H1 (cell line): ENCODE data around the gene ACADSB. TPM values are rescaled to one million over a fixed set of nuclear protein-coding genes. Genes with fewer than 3 reads are reported as not detected.

Experiments
- BCL11A ChIP-seq, 2 experiments: IDR thresholded peaks; one replicate each; pipeline ENCODE4 v1.6.1; 2011; ENCODE audit warnings: low read depth in 2 of 2, low read length in 2 of 2, mild to moderate bottlenecking in 2 of 2
- CHD2 ChIP-seq: IDR thresholded peaks from 2 replicates; pipeline ENCODE4 v1.6.1; 2012; ENCODE audit warnings: low read length, improper control_type of control experiment
- GABPA ChIP-seq: IDR thresholded peaks from 2 replicates; pipeline ENCODE4 v1.6.1; 2011; ENCODE audit warnings: mild to moderate bottlenecking, low read length, moderate library complexity, borderline replicate concordance; ENCODE audit not compliant: insufficient read depth
- HDAC6 ChIP-seq: IDR thresholded peaks from one replicate; pipeline ENCODE4 v1.7.1; 2012; ENCODE audit warnings: low read depth, mild to moderate bottlenecking, inconsistent platforms, low read length, moderate library complexity
- JUND ChIP-seq: IDR thresholded peaks from 2 replicates; pipeline ENCODE4 v1.6.1; 2011; ENCODE audit warnings: mild to moderate bottlenecking, improper control_type of control experiment, low read length
- NANOG ChIP-seq: IDR thresholded peaks from 2 replicates; pipeline ENCODE4 v1.6.1; 2011; ENCODE audit warnings: low read length, low read depth, mild to moderate bottlenecking, inconsistent platforms; ENCODE audit not compliant: insufficient read depth, poor library complexity, severe bottlenecking
- SP4 ChIP-seq: IDR thresholded peaks from 2 replicates; pipeline ENCODE4 v1.6.1; 2012; ENCODE audit warnings: low read length, inconsistent platforms
- TEAD4 ChIP-seq: IDR thresholded peaks from 2 replicates; pipeline ENCODE4 v1.6.1; 2012; ENCODE audit warnings: low read depth, low read length, inconsistent platforms, mixed read lengths
- polyA plus RNA-seq, 7 experiments: library from polyadenylated mRNA; depleted of rRNA in 3 of 7; stranded (reverse) in 5 of 7; unstranded in 2 of 7; fragments of >200 nt in 5 of 7; fragments of 200-250 nt in 2 of 7; gene quantifications; 1 replicate in 5 of 7; 2 replicates in 1 of 7; 4 replicates in 1 of 7; pipeline versions ENCODE4 v1.2.1 to v1.2.3, GENCODE V29; 2011 to 2013; ENCODE audit warnings: missing spikeins in 2 of 7, mixed read lengths in 2 of 7
- total RNA-seq: library from RNA; stranded (reverse); fragmentation: NEBNext Ultra II Directional; extraction: Animal tissue kit (Norgen Biotek cat#: 25700); gene quantifications from 2 replicates; pipeline ENCODE4 v1.2.1, GENCODE V29; 2021
- TF ChIP-seq, protein P1 (sequence below): fragments of 300-600 bp; sonication (generic); IDR thresholded peaks from 2 replicates; pipeline ENCODE4 v1.7.1; 2012; ENCODE audit warnings: low read length, moderate library complexity, mild to moderate bottlenecking, inconsistent platforms; ENCODE audit not compliant: insufficient replicate concordance

Gene ACADSB
- total and polyA plus RNA-seq, 2 of the 8 experiments (the other 6 are each of a cell fraction or from before 2014, with no cell fraction given) = 5.6 to 11.2 TPM

DNA sequence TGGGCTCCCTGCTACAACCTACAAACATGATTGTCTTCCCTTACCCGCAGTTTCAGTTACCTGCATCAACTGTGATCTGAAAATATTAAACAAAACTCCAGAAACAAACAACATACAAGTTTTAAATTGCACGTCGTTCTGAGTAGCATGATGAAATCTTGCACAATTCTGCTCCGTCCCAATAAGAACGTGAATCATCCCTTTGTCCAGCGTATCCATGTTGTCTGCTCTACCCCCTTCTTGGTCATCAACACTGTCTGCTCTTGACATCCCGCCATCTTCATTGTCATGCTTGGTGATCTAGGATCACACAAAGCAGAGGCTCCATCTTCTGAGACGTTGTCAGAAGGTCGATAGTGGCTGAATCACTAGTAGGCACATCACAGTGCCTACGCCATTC is 53.9 kb downstream of the ACADSB start (continued):
- TF ChIP-seq, protein P1, sequence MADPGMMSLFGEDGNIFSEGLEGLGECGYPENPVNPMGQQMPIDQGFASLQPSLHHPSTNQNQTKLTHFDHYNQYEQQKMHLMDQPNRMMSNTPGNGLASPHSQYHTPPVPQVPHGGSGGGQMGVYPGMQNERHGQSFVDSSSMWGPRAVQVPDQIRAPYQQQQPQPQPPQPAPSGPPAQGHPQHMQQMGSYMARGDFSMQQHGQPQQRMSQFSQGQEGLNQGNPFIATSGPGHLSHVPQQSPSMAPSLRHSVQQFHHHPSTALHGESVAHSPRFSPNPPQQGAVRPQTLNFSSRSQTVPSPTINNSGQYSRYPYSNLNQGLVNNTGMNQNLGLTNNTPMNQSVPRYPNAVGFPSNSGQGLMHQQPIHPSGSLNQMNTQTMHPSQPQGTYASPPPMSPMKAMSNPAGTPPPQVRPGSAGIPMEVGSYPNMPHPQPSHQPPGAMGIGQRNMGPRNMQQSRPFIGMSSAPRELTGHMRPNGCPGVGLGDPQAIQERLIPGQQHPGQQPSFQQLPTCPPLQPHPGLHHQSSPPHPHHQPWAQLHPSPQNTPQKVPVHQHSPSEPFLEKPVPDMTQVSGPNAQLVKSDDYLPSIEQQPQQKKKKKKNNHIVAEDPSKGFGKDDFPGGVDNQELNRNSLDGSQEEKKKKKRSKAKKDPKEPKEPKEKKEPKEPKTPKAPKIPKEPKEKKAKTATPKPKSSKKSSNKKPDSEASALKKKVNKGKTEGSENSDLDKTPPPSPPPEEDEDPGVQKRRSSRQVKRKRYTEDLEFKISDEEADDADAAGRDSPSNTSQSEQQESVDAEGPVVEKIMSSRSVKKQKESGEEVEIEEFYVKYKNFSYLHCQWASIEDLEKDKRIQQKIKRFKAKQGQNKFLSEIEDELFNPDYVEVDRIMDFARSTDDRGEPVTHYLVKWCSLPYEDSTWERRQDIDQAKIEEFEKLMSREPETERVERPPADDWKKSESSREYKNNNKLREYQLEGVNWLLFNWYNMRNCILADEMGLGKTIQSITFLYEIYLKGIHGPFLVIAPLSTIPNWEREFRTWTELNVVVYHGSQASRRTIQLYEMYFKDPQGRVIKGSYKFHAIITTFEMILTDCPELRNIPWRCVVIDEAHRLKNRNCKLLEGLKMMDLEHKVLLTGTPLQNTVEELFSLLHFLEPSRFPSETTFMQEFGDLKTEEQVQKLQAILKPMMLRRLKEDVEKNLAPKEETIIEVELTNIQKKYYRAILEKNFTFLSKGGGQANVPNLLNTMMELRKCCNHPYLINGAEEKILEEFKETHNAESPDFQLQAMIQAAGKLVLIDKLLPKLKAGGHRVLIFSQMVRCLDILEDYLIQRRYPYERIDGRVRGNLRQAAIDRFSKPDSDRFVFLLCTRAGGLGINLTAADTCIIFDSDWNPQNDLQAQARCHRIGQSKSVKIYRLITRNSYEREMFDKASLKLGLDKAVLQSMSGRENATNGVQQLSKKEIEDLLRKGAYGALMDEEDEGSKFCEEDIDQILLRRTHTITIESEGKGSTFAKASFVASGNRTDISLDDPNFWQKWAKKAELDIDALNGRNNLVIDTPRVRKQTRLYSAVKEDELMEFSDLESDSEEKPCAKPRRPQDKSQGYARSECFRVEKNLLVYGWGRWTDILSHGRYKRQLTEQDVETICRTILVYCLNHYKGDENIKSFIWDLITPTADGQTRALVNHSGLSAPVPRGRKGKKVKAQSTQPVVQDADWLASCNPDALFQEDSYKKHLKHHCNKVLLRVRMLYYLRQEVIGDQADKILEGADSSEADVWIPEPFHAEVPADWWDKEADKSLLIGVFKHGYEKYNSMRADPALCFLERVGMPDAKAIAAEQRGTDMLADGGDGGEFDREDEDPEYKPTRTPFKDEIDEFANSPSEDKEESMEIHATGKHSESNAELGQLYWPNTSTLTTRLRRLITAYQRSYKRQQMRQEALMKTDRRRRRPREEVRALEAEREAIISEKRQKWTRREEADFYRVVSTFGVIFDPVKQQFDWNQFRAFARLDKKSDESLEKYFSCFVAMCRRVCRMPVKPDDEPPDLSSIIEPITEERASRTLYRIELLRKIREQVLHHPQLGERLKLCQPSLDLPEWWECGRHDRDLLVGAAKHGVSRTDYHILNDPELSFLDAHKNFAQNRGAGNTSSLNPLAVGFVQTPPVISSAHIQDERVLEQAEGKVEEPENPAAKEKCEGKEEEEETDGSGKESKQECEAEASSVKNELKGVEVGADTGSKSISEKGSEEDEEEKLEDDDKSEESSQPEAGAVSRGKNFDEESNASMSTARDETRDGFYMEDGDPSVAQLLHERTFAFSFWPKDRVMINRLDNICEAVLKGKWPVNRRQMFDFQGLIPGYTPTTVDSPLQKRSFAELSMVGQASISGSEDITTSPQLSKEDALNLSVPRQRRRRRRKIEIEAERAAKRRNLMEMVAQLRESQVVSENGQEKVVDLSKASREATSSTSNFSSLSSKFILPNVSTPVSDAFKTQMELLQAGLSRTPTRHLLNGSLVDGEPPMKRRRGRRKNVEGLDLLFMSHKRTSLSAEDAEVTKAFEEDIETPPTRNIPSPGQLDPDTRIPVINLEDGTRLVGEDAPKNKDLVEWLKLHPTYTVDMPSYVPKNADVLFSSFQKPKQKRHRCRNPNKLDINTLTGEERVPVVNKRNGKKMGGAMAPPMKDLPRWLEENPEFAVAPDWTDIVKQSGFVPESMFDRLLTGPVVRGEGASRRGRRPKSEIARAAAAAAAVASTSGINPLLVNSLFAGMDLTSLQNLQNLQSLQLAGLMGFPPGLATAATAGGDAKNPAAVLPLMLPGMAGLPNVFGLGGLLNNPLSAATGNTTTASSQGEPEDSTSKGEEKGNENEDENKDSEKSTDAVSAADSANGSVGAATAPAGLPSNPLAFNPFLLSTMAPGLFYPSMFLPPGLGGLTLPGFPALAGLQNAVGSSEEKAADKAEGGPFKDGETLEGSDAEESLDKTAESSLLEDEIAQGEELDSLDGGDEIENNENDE = no peak
- TF ChIP-seq NANOG (no peak), HDAC6 (no peak), TEAD4 (no peak), GABPA (no peak), SP4 (no peak), BCL11A (IDR thresholded peaks at IDR 0.05; ENCODE audit: low read depth in 2 of 2, low read length in 2 of 2) (no peak), JUND (no peak), CHD2 (no peak)
